K562 (cell line): Measurements from ENCODE around the gene RNF167. TPM values are rescaled to one million over a fixed set of nuclear protein-coding genes. Genes with fewer than 3 reads are reported as not detected.

ENCODE experiments used
- ESRRA ChIP-seq: fragments of 450-650 bp; IDR thresholded peaks from 2 replicates; pipeline ENCODE4 v1.6.1; 2014; ENCODE audit warnings: low read depth, mild to moderate bottlenecking, moderate library complexity, borderline replicate concordance
- HCFC1 ChIP-seq: IDR thresholded peaks from 2 replicates; pipeline ENCODE4 v1.6.1; 2012; ENCODE audit warnings: low read depth, low read length, improper control_type of control experiment
- JUN ChIP-seq, 2 experiments: sonication (generic) in 1 of 2; formaldehyde crosslinking in 1 of 2; IDR thresholded peaks; 2 replicates each; pipeline versions ENCODE4 v1.6.1 to v1.8.0; 2012 to 2022; ENCODE audit warnings: borderline replicate concordance in 2 of 2, mild to moderate bottlenecking in 2 of 2, improper control_type of control experiment in 1 of 2, low read depth in 1 of 2, low read length in 1 of 2, missing genetic modification reagents in 1 of 2
- NFE2 ChIP-seq: IDR thresholded peaks from 2 replicates; pipeline ENCODE4 v1.6.1; 2014; ENCODE audit warnings: antibody characterized with exemption, low read depth
- NONO ChIP-seq, 2 experiments: fragments of 200-400 bp in 1 of 2; fragments of 450-650 bp in 1 of 2; formaldehyde crosslinking in 1 of 2; IDR thresholded peaks; 2 replicates each; pipeline ENCODE4 v1.6.1; 2017; ENCODE audit warnings: low read depth in 2 of 2, mild to moderate bottlenecking in 2 of 2, moderate library complexity in 2 of 2, low read length in 1 of 2
- NR2C2 ChIP-seq, 2 experiments: fragments of 200-800 bp in 1 of 2; sonication (Bioruptor generic) in 1 of 2; sonication (generic) in 1 of 2; formaldehyde crosslinking in 1 of 2; IDR thresholded peaks; 2 replicates each; pipeline versions ENCODE4 v1.6.1 to v1.8.0; 2016 to 2022; ENCODE audit warnings: mild to moderate bottlenecking in 1 of 2, missing compliant biosample characterization in 1 of 2, missing genetic modification characterization in 1 of 2, missing genetic modification reagents in 1 of 2
- POLR2G ChIP-seq: fragments of 200-400 bp; formaldehyde crosslinking; IDR thresholded peaks from 2 replicates; pipeline ENCODE4 v1.6.1; 2017; ENCODE audit warnings: low read depth, mild to moderate bottlenecking, antibody characterized with exemption, low read length, moderate library complexity
- TEAD1 ChIP-seq, 2 experiments: fragments of 450-650 bp in 1 of 2; sonication (generic) in 1 of 2; formaldehyde crosslinking; IDR thresholded peaks; 2 replicates each; pipeline versions ENCODE4 v1.4.0 to v1.8.0; 2020 to 2022; ENCODE audit warnings: mild to moderate bottlenecking in 2 of 2, missing genetic modification reagents in 1 of 2
- polyA plus RNA-seq, 8 experiments: library from polyadenylated mRNA; depleted of rRNA in 4 of 8; stranded (reverse) in 5 of 8; unstranded in 3 of 8; fragments of >200 nt; fragmentation: Nextera tagmentation in 2 of 8; fragmentation: Illumina TruSeq in 1 of 8; extraction: Ambion mirVana in 2 of 8; extraction: Trizol in 1 of 8; gene quantifications; 2 replicates each; pipeline versions ENCODE4 v1.2.1 to v1.2.3, GENCODE V29; 2011 to 2014; ENCODE audit warnings: inconsistent platforms in 1 of 8, missing spikeins in 1 of 8
- total RNA-seq, 7 experiments: library from RNA; depleted of rRNA in 6 of 7; stranded (reverse); fragments of >200 nt in 6 of 7; fragmentation: Illumina TruSeq in 2 of 7; extraction: Trizol in 2 of 7; gene quantifications; 2 replicates each; pipeline versions ENCODE4 v1.2.1 to v1.2.3, GENCODE V29; 2011 to 2021; ENCODE audit warnings: low replicate concordance in 1 of 7
- TF ChIP-seq, protein P1 (sequence below): fragments of 450-650 bp; IDR thresholded peaks from 2 replicates; pipeline ENCODE4 v1.6.1; 2016; ENCODE audit warnings: mild to moderate bottlenecking, moderate library complexity
- TF ChIP-seq, protein P2 (sequence below): fragments of 450-650 bp; formaldehyde crosslinking; IDR thresholded peaks from 2 replicates; pipeline ENCODE4 v1.4.0; 2022; ENCODE audit warnings: mild to moderate bottlenecking, moderate library complexity
- TF ChIP-seq, protein P3 (sequence below): sonication (generic); formaldehyde crosslinking; IDR thresholded peaks from 2 replicates; pipeline ENCODE4 v1.9.0; 2022; ENCODE audit warnings: mild to moderate bottlenecking, missing genetic modification reagents

RNF167 gene
- total and polyA plus RNA-seq, 9 of the 15 experiments (the other 6 are each of a cell fraction or from before 2014, with no cell fraction given), result 16.5 to 143 (median 45.5) TPM

DNA sequence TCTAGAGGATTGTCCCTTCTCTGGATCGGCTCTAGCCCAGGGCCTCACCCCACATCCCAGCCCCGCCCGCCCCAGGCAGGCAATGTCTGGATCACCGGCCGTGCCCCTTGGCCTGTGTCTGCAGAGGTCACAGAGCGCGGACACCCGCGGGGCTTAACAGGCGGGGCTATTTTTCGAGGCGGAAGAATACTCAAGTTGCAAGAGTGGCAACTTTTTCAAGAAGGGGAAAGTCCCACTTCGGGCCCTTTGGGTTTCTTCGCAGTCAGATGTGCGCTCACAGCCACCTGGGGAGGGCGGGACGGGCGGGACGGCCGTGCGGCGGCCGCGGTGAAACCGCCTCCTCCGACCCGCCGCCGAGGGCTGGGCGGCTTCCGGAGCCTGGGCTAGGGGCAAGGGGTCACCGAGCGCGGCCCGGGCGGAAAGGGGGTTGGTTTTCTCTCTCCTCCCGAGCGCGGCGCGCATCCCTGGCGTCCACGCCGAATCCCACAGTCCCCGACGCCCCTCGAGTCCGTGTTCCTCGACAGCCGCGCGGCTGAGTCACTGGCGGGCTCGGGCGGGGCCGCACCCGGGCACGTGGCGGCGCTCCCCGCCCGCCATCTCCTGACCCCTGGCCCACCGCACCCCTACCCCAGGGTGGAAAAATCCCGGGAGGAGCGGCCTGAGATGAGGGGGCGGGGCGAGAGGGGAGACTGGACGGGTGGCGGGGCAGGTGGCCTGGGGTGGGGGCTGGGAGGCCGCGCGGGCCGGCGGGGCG lies 9.4 kb downstream of the RNF167 start (continued):
- TF ChIP-seq, protein P1, sequence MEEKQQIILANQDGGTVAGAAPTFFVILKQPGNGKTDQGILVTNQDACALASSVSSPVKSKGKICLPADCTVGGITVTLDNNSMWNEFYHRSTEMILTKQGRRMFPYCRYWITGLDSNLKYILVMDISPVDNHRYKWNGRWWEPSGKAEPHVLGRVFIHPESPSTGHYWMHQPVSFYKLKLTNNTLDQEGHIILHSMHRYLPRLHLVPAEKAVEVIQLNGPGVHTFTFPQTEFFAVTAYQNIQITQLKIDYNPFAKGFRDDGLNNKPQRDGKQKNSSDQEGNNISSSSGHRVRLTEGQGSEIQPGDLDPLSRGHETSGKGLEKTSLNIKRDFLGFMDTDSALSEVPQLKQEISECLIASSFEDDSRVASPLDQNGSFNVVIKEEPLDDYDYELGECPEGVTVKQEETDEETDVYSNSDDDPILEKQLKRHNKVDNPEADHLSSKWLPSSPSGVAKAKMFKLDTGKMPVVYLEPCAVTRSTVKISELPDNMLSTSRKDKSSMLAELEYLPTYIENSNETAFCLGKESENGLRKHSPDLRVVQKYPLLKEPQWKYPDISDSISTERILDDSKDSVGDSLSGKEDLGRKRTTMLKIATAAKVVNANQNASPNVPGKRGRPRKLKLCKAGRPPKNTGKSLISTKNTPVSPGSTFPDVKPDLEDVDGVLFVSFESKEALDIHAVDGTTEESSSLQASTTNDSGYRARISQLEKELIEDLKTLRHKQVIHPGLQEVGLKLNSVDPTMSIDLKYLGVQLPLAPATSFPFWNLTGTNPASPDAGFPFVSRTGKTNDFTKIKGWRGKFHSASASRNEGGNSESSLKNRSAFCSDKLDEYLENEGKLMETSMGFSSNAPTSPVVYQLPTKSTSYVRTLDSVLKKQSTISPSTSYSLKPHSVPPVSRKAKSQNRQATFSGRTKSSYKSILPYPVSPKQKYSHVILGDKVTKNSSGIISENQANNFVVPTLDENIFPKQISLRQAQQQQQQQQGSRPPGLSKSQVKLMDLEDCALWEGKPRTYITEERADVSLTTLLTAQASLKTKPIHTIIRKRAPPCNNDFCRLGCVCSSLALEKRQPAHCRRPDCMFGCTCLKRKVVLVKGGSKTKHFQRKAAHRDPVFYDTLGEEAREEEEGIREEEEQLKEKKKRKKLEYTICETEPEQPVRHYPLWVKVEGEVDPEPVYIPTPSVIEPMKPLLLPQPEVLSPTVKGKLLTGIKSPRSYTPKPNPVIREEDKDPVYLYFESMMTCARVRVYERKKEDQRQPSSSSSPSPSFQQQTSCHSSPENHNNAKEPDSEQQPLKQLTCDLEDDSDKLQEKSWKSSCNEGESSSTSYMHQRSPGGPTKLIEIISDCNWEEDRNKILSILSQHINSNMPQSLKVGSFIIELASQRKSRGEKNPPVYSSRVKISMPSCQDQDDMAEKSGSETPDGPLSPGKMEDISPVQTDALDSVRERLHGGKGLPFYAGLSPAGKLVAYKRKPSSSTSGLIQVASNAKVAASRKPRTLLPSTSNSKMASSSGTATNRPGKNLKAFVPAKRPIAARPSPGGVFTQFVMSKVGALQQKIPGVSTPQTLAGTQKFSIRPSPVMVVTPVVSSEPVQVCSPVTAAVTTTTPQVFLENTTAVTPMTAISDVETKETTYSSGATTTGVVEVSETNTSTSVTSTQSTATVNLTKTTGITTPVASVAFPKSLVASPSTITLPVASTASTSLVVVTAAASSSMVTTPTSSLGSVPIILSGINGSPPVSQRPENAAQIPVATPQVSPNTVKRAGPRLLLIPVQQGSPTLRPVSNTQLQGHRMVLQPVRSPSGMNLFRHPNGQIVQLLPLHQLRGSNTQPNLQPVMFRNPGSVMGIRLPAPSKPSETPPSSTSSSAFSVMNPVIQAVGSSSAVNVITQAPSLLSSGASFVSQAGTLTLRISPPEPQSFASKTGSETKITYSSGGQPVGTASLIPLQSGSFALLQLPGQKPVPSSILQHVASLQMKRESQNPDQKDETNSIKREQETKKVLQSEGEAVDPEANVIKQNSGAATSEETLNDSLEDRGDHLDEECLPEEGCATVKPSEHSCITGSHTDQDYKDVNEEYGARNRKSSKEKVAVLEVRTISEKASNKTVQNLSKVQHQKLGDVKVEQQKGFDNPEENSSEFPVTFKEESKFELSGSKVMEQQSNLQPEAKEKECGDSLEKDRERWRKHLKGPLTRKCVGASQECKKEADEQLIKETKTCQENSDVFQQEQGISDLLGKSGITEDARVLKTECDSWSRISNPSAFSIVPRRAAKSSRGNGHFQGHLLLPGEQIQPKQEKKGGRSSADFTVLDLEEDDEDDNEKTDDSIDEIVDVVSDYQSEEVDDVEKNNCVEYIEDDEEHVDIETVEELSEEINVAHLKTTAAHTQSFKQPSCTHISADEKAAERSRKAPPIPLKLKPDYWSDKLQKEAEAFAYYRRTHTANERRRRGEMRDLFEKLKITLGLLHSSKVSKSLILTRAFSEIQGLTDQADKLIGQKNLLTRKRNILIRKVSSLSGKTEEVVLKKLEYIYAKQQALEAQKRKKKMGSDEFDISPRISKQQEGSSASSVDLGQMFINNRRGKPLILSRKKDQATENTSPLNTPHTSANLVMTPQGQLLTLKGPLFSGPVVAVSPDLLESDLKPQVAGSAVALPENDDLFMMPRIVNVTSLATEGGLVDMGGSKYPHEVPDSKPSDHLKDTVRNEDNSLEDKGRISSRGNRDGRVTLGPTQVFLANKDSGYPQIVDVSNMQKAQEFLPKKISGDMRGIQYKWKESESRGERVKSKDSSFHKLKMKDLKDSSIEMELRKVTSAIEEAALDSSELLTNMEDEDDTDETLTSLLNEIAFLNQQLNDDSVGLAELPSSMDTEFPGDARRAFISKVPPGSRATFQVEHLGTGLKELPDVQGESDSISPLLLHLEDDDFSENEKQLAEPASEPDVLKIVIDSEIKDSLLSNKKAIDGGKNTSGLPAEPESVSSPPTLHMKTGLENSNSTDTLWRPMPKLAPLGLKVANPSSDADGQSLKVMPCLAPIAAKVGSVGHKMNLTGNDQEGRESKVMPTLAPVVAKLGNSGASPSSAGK, result peak; percentile 90
- TF ChIP-seq, protein P2, sequence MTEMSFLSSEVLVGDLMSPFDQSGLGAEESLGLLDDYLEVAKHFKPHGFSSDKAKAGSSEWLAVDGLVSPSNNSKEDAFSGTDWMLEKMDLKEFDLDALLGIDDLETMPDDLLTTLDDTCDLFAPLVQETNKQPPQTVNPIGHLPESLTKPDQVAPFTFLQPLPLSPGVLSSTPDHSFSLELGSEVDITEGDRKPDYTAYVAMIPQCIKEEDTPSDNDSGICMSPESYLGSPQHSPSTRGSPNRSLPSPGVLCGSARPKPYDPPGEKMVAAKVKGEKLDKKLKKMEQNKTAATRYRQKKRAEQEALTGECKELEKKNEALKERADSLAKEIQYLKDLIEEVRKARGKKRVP (CRISPR knock-in tag), result 0 out of 2 replicates have a peak, but pooled peaks have one; percentile 23
- TF ChIP-seq HCFC1 (0 out of 2 replicates have a peak, but pooled peaks have one; percentile 3), TEAD1 (CRISPR knock-in tag; IDR thresholded peaks at IDR 0.05) (no peak), JUN (IDR thresholded peaks at IDR 0.05; ENCODE audit: borderline replicate concordance, low read depth, low read length) (peak; percentile 22; the same call in 1 of the 2 replicates), JUN (CRISPR knock-in tag; IDR thresholded peaks at IDR 0.05; ENCODE audit: borderline replicate concordance) (no peak), POLR2G (peak; percentile 74), NFE2 (0 out of 2 replicates have a peak, but pooled peaks have one; percentile 23), ESRRA (0 out of 2 replicates have a peak, but pooled peaks have one; percentile 14), NONO (IDR thresholded peaks at IDR 0.05; ENCODE audit: low read depth in 2 of 2, low read length in 1 of 2) (peak; percentile 42 to 71; a peak in 3 of 4 replicates), NR2C2 (CRISPR knock-in tag; IDR thresholded peaks at IDR 0.05) (0 out of 2 replicates have a peak, but pooled peaks have one; percentile 62), NR2C2 (tag; IDR thresholded peaks at IDR 0.05) (peak; percentile 88)
- TF ChIP-seq, protein P3, sequence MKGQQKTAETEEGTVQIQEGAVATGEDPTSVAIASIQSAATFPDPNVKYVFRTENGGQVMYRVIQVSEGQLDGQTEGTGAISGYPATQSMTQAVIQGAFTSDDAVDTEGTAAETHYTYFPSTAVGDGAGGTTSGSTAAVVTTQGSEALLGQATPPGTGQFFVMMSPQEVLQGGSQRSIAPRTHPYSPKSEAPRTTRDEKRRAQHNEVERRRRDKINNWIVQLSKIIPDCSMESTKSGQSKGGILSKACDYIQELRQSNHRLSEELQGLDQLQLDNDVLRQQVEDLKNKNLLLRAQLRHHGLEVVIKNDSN (CRISPR knock-in tag), result peak; percentile 57
